GM06990 (cell line): ENCODE results near the gene RAB9B.

Experiments used
- DNase-seq: peaks from one replicate; pipeline ENCODE4 v3.0.0-alpha.2; 2011; ENCODE audit not compliant: insufficient read length; ENCODE audit errors: extremely low read depth
- H3K27me3 ChIP-seq: replicated peaks from 2 replicates; pipeline ENCODE4 v1.6.0; 2011; ENCODE audit warnings: low read length; ENCODE audit not compliant: control insufficient read depth, insufficient read depth
- H3K36me3 ChIP-seq: 2 replicates; pipeline ENCODE4 v1.5.1; 2011; ENCODE audit warnings: low read length; ENCODE audit not compliant: control insufficient read depth, insufficient read depth
- H3K4me3 ChIP-seq: replicated peaks from 2 replicates; pipeline ENCODE4 v1.5.1; 2011; ENCODE audit warnings: low read depth, mild to moderate bottlenecking, control low read depth, low read length
- CTCF ChIP-seq: IDR thresholded peaks from 2 replicates; pipeline ENCODE4 v1.5.1; 2011; ENCODE audit warnings: low read length, control low read depth, mild to moderate bottlenecking, inconsistent platforms; ENCODE audit not compliant: insufficient read depth, poor library complexity, severe bottlenecking

The RAB9B gene

GRCh38 chrX:103791228-103791627, 40.8 kb downstream of the RAB9B start:
- no peaks in the 10 kb centered on the region for H3K36me3 ChIP-seq
- no peak for DNase-seq
- H3K4me3 ChIP-seq: no peak overlapping the region
- TF ChIP-seq CTCF: no peak
- H3K27me3 ChIP-seq: no peaks in the 10 kb centered on the region

- no peak for DNase-seq
- Histone ChIP-seq H3K4me3 (no peak overlapping the region), H3K36me3 (no peaks in the 10 kb centered on the region), H3K27me3 (no peaks in the 10 kb centered on the region)
- no peak for TF ChIP-seq CTCF
These were observed 43.1 kb downstream of the RAB9B start for GRCh38 chrX:103789004-103789403.

DNA sequence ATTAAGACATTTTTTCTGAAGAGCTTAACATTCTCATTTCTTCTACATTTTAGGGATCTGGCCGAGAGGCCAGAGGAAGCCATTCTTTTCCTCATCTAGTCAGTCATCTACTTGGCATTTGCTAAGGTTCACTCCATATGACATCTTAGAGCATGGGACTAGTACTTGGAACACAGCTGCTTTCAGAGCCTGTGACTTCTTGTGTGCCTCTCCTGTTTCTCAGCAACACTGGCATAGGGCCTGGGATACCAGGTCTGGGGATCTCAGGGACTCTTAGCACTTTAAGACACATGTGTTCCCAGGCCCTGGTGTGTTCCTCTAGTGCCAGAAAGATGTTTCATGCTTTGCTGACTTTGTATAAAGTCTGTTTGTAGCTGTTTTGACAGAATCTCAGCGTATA, 48.1 kb downstream of the RAB9B start:
- no peak for DNase-seq
- Histone ChIP-seq H3K4me3 (no peak overlapping the region), H3K36me3 (no peaks in the 10 kb centered on the region), H3K27me3 (peaks cover 2% of the 10 kb centered on the region; the same call in 1 of the 2 replicates)
- TF ChIP-seq CTCF: no peak

DNA sequence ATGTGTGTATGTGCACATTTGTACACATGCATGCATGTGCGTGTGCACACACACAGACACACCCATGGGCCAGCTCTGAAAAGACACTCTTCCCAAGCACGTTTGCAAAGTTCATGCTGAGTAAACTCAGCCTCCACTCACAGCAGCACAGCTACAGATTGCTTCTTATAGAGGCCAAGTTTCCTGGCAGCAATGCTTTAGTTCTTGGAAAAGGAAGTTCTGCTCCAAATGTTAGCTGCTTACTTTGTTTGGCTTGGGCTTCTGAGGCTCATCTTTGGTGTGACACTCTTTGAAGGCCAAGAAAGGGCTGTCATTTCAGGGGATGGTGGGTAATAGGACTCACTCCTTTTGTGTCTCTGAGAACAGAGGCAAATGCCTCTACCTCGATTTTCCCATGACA, 48.9 kb downstream of the RAB9B start:
- no peak for TF ChIP-seq CTCF
- DNase-seq: no peak
- H3K4me3 ChIP-seq: no peak overlapping the region
- no peaks in the 10 kb centered on the region for H3K36me3 ChIP-seq
- H3K27me3 ChIP-seq: peaks cover 2% of the 10 kb centered on the region; the same call in 1 of the 2 replicates

- H3K36me3 ChIP-seq: no peaks in the 10 kb centered on the region
- DNase-seq: no peak
- TF ChIP-seq CTCF: no peak
- peaks cover 2% of the 10 kb centered on the region; the same call in 1 of the 2 replicates for H3K27me3 ChIP-seq
- no peak overlapping the region for H3K4me3 ChIP-seq
These were observed 49.4 kb downstream of the RAB9B start for GRCh38 chrX:103782640-103783039.

DNA sequence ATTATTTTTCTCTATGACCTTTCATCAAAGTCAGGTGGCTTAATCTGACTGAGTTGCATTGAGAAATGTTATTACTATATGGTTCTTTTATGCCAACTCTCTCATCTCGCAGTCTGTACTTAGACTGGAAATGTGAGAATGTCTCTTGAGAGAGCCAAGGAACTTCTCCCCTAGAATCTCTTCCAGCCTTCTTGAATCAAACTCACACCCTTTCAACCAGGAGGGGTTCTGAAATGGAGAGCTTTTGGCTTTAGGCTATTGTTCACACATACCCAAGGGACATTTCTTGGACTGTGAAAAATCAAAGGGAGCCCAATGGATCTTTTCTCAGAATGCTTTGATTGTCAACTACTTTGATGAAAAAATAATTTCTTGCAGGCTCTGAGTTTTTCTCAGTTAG, 50.4 kb downstream of the RAB9B start:
- no peaks in the 10 kb centered on the region for H3K36me3 ChIP-seq

More for the DNA sequence above, 50.4 kb downstream of the RAB9B start:
- DNase-seq: no peak
- peaks cover 2% of the 10 kb centered on the region; the same call in 1 of the 2 replicates for H3K27me3 ChIP-seq
- no peak for TF ChIP-seq CTCF
- no peak overlapping the region for H3K4me3 ChIP-seq
